Activated naive CD8-positive, alpha-beta T cell treated with anti-CD3 and anti-CD28 coated beads, Interleukin-2, amount 50 U/mL, for 16 hours (primary cell): ENCODE results near the gene ADAMTS4.

Source experiments
- DNase-seq: peaks from one replicate; pipeline ENCODE4 v3.0.0-alpha.2; 2020; ENCODE audit warnings: low read depth, low spot score

Gene ADAMTS4

DNA sequence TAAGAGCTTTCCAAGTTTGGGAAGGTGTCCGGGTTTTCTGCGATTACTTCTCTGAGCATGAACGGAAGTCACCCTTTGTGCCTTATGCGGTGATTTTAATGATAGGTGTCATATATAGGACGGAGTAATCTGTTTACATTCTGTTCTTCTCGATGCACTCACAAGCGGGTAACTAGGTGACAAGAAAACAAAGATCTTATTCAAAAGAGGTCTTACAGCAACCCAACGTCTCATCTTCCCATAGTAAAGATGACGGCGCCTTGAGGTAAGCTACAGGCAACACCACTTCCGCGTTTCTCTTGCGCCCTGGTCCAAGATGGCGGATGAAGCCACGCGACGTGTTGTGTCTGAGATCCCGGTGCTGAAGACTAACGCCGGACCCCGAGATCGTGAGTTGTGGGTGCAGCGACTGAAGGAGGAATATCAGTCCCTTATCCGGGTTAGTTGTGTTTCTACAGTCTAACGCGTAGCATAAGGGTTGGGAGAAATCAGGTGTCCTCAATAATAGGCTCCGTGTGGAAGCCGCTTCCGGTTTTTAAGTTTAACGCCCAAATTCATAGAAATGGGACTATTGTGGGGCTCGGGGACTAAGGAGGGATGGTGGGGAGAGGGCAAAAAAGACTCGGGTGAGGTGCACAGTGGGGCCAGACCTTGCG lies 45.0 kb downstream of the ADAMTS4 start, which contains the start of gene UFC1:
TSS of gene UFC1 (plus strand) at position 297 of the 656 bp plus-strand sequence. CDS start at position 317, 20 bp downstream.
- peak; percentile 54 for DNase-seq

DNA sequence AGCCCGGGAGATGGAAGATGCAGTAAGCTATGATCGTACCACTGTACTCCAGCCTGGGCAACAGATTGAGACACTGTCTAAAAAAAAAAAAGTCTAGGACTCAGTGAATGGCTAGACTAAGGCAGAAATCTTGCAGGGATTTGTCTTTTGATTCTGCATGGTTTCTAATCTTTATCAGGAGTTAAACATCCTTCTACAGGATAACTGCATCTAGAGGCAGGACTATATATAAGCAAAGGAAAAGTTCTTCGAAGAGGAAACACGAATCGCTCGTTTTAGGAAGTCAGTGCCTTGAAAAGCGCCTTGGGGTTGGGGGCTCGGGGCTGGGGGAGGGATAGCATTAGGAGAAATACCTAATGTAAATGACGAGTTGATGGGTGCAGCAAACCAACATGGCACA lies 45.7 kb downstream of the ADAMTS4 start:
- no peak for DNase-seq

- DNase-seq = no peak
These were observed 53.0 kb downstream of the ADAMTS4 start for GRCh38 chr1:161145832-161146231.

DNA sequence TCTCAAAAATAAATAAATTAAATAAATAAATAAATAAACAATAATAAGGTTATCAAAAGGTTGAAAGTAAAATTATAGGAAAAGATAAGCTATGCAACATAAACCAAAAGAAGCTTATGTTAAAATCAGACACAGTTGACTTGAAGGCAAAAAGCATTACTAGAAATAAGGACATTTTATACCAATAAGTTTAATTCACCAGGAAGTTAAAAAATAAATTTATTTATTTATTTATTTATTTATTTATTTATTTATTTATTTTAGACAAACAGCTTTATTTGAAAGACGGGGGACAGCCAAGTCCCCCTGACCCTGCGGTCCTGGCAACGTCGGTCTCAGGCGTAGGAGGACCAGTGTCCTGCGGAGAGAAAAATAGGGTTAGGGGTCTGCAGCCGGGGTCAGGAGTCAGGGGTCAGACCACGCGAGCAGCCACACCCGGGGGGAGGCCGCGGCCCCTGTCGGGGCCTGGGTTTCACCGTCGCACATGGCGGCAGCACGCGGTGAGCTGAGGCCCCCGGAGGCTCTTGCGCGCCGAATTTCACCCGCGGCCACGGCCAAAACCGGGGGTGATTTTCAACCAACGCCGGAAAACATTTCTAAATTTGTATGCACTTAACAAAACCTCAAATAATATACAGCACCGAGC lies 58.0 kb downstream of the ADAMTS4 start:
- no peak for DNase-seq

- DNase-seq = no peak
These were observed 59.1 kb downstream of the ADAMTS4 start for GRCh38 chr1:161139766-161140165.

GRCh38 chr1:161138431-161138830 lies 60.4 kb downstream of the ADAMTS4 start:
- DNase-seq = no peak

- no peak for DNase-seq
These were observed 61.0 kb downstream of the ADAMTS4 start for GRCh38 chr1:161137881-161138280.
